Ovary (tissue), 3 donors: ENCODE measurements around the gene SERPINB2.

Experiments
- POLR2A ChIP-seq: fragments of 450-650 bp; IDR thresholded peaks from one replicate; pipeline ENCODE4 v1.6.1; 2017; ENCODE audit warnings: antibody characterized with exemption, mild to moderate bottlenecking, moderate library complexity
- TF ChIP-seq, protein P1 (sequence below), 3 donors: fragments of 450-650 bp in 2 of 3; fragments of 200-600 bp in 1 of 3; IDR thresholded peaks; one replicate each; pipeline versions ENCODE4 v1.5.1 to v1.8.0; 2016 to 2022; ENCODE audit warnings: antibody characterized with exemption in 3 of 3, mild to moderate bottlenecking in 1 of 3
- donor health status: DM: no; HTN: no; CAD: no.

- TF ChIP-seq, protein P1, sequence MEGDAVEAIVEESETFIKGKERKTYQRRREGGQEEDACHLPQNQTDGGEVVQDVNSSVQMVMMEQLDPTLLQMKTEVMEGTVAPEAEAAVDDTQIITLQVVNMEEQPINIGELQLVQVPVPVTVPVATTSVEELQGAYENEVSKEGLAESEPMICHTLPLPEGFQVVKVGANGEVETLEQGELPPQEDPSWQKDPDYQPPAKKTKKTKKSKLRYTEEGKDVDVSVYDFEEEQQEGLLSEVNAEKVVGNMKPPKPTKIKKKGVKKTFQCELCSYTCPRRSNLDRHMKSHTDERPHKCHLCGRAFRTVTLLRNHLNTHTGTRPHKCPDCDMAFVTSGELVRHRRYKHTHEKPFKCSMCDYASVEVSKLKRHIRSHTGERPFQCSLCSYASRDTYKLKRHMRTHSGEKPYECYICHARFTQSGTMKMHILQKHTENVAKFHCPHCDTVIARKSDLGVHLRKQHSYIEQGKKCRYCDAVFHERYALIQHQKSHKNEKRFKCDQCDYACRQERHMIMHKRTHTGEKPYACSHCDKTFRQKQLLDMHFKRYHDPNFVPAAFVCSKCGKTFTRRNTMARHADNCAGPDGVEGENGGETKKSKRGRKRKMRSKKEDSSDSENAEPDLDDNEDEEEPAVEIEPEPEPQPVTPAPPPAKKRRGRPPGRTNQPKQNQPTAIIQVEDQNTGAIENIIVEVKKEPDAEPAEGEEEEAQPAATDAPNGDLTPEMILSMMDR (IDR thresholded peaks at IDR 0.05): no peak
- no peak for TF ChIP-seq POLR2A
Measured at GRCh38 chr18:63850636-63851035, 36.9 kb upstream of the SERPINB2 start.
